WERI-Rb-1 (cell line): ENCODE data around the gene GFM1.

Experiments used
- DNase-seq: peaks from one replicate; pipeline ENCODE4 v3.0.0-alpha.2; 2020
- H3K27ac ChIP-seq: fragments of 250-450 bp; sonication (Bioruptor Pico); 2 replicates; pipeline ENCODE4 v1.5.1; 2020; ENCODE audit warnings: mild to moderate bottlenecking, moderate library complexity
- H3K27me3 ChIP-seq: fragments of 250-450 bp; sonication (Bioruptor Pico); 2 replicates; pipeline ENCODE4 v1.5.1; 2021; ENCODE audit warnings: mild to moderate bottlenecking, low read depth, moderate library complexity; ENCODE audit not compliant: insufficient read depth, severe bottlenecking
- H3K36me3 ChIP-seq: fragments of 250-450 bp; sonication (Bioruptor Pico); 2 replicates; pipeline ENCODE4 v1.5.1; 2020; ENCODE audit warnings: mild to moderate bottlenecking, moderate library complexity
- H3K4me3 ChIP-seq: 2 replicates; pipeline ENCODE4 v1.5.1; 2011; ENCODE audit warnings: low read depth, mild to moderate bottlenecking, control low read depth, low read length
- H3K9me3 ChIP-seq: fragments of 250-450 bp; sonication (Bioruptor Pico); 2 replicates; pipeline ENCODE4 v1.5.1; 2021; ENCODE audit warnings: mild to moderate bottlenecking, moderate library complexity; ENCODE audit not compliant: severe bottlenecking
- CTCF ChIP-seq: IDR thresholded peaks from 2 replicates; pipeline ENCODE4 v1.5.1; 2011; ENCODE audit warnings: low read depth, mild to moderate bottlenecking, control low read depth, inconsistent platforms, low read length

Gene GFM1

GRCh38 chr3:158731486-158731885, 87.2 kb downstream of the GFM1 start:
- DNase-seq = no peak

GRCh38 chr3:158731938-158732855, 87.9 kb downstream of the GFM1 start, which contains the start of gene RARRES1:
Gene RARRES1, minus strand, starts transcription at chr3:158732457. Its CDS starts 42 bp downstream, at chr3:158732415.
- Histone ChIP-seq H3K27me3 (no peaks in the 10 kb centered on the region), H3K4me3 (peak within 1 kb of the TSS; percentile 40), H3K27ac (no peak within 1 kb of the TSS), H3K36me3 (no peaks in the 10 kb centered on the region), H3K9me3 (no peaks in the 10 kb centered on the region)
- TF ChIP-seq CTCF = no peak
- DNase-seq = peak; percentile 25

More at GRCh38 chr3:158731486-158731885, 87.2 kb downstream of the GFM1 start:
- H3K36me3 ChIP-seq = no peaks in the 10 kb centered on the region
- no peak for TF ChIP-seq CTCF
- H3K9me3 ChIP-seq = no peaks in the 10 kb centered on the region
- no peaks in the 10 kb centered on the region for H3K27me3 ChIP-seq
- H3K4me3 ChIP-seq = peak overlapping the region; percentile 40
- H3K27ac ChIP-seq = no peak overlapping the region

GRCh38 chr3:158732856-158733200, 88.5 kb downstream of the GFM1 start:
- no peak overlapping the region for H3K4me3 ChIP-seq
- H3K27me3 ChIP-seq = no peaks in the 10 kb centered on the region
- H3K27ac ChIP-seq = no peak overlapping the region
- no peaks in the 10 kb centered on the region for H3K36me3 ChIP-seq
- H3K9me3 ChIP-seq = no peaks in the 10 kb centered on the region
- DNase-seq = no peak
- TF ChIP-seq CTCF = no peak

GRCh38 chr3:158733656-158734055, 89.3 kb downstream of the GFM1 start:
- TF ChIP-seq CTCF = no peak

GRCh38 chr3:158735296-158736033, 91.1 kb downstream of the GFM1 start:
- Histone ChIP-seq H3K9me3 (no peaks in the 10 kb centered on the region), H3K4me3 (no peak overlapping the region), H3K36me3 (no peaks in the 10 kb centered on the region), H3K27ac (no peak overlapping the region), H3K27me3 (no peaks in the 10 kb centered on the region)
- TF ChIP-seq CTCF = no peak
- no peak for DNase-seq

More at GRCh38 chr3:158733656-158734055, 89.3 kb downstream of the GFM1 start:
- no peak for DNase-seq
- H3K4me3 ChIP-seq = no peak overlapping the region
- H3K9me3 ChIP-seq = no peaks in the 10 kb centered on the region
- no peak overlapping the region for H3K27ac ChIP-seq
- H3K36me3 ChIP-seq = no peaks in the 10 kb centered on the region
- H3K27me3 ChIP-seq = no peaks in the 10 kb centered on the region
